Spinal cord (tissue), 10 donors: ENCODE measurements around the gene VAMP8. TPM values are rescaled to one million over a fixed set of nuclear protein-coding genes. Genes with fewer than 3 reads are reported as not detected.
"Not testable (repeated sequence)": the region's sequence is repeated elsewhere in the genome, so short reads cannot be mapped to it uniquely, and the experiment has no call there.

Source experiments
- DNase-seq, 6 donors: peaks; one replicate each; pipeline versions ENCODE4 v3.0.0 to v3.0.0-alpha.2; 2013 to 2015; ENCODE audit warnings: low spot score in 6 of 6, low read depth in 4 of 6
- H3K27ac ChIP-seq: one replicate; pipeline ENCODE4 v1.5.1; 2013; ENCODE audit warnings: low read depth, low read length, control low read depth
- H3K27me3 ChIP-seq: one replicate; pipeline ENCODE4 v1.6.1; 2013; ENCODE audit warnings: low read length; ENCODE audit not compliant: control insufficient read depth, insufficient read depth
- H3K36me3 ChIP-seq: one replicate; pipeline ENCODE4 v1.6.1; 2013; ENCODE audit warnings: low read length; ENCODE audit not compliant: control insufficient read depth, insufficient read depth
- H3K4me1 ChIP-seq: one replicate; pipeline ENCODE4 v1.6.1; 2013; ENCODE audit warnings: low read length; ENCODE audit not compliant: control insufficient read depth, insufficient read depth
- H3K4me3 ChIP-seq: one replicate; pipeline ENCODE4 v1.5.1; 2013; ENCODE audit warnings: low read depth, low read length, control low read depth
- H3K9me3 ChIP-seq: one replicate; pipeline ENCODE4 v1.6.1; 2013; ENCODE audit warnings: low read length; ENCODE audit not compliant: control insufficient read depth, insufficient read depth
- WGBS: methylation state at CpG from one replicate; pipeline ENCODE4 v1.1.5; 2013; ENCODE audit warnings: missing lambda C conversion rate; ENCODE audit not compliant: insufficient coverage; 5-methylcytosine and 5-hydroxymethylcytosine counted together
- polyA plus RNA-seq, 2 donors: library from polyadenylated mRNA; unstranded; fragments of 120-200 nt; gene quantifications; one replicate each; pipeline ENCODE4 v1.2.1, GENCODE V29; 2013; ENCODE audit not compliant: insufficient read length in 2 of 2
- total RNA-seq, 2 donors: library from RNA; depleted of rRNA in 1 of 2; stranded (reverse); fragments of 120-200 nt in 1 of 2; fragments of >200 nt in 1 of 2; gene quantifications; one replicate each; pipeline versions ENCODE4 v1.2.3 to v1.2.4, GENCODE V29; 2013 to 2014
- donor health status: healthy.

The VAMP8 gene
- total and polyA plus RNA-seq, 4 donors: 10.3 to 32.3 (median 12.7) TPM

DNA sequence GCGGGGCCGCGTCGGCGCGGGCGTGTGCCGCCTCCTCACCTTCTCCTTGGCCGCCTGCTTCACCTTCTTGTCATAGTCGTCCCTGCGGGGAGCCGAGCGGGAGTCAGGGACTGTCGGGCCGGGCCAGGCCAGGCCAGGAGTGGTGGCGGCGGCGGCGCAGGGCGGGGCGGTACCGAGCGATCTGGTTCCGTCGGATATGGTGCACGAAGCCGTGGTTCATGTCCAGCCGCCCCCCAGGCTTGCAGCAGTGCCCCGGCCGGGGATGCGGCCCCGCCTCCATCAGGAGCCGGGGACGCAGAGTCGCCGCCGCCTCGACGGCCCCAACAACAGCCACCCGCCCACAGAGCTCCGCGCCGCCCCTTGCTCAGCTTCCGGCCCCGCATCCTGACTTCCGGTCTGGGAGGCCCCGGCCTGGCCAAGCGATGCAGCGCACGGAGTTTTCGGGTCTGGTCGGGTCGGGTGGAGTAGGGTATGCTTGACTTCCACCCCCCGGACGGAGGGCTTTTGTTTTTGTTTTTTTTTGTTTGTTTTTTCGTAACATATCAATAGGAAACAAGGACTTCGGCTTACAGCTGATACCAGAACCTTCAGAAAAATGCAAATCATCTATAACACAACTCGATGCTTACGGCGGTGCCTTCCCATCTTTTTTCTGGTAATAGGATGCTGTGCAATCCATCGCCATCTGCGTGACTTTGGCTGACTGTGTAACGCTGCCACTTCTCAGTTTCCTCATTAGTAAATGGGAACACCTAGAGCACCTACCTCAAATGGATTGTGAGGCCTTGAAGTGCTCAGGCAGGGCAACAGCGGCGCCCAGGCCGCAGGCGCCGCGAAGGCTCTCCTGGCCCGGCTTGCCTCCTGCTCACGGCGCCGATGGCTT is 34.6 kb downstream of the VAMP8 start, which contains the start of gene C2orf68:
Gene C2orf68 (minus strand): TSS at position 362 of the 883 bp plus-strand sequence. CDS start 82 bp downstream, at position 280.
- H3K36me3 ChIP-seq: peaks cover 25% of the 10 kb centered on the region
- peaks cover 36% of the 10 kb centered on the region for H3K4me1 ChIP-seq
- peak within 1 kb of the TSS; percentile 59 for H3K4me3 ChIP-seq
- peak; percentile 75 to 97 (median 85) for DNase-seq
- H3K9me3 ChIP-seq: no peaks in the 10 kb centered on the region
- H3K27ac ChIP-seq: peak within 1 kb of the TSS; percentile 54
- H3K27me3 ChIP-seq: no peaks in the 10 kb centered on the region
- 9% methylated on average over 50 of the region's 73 CpGs for WGBS

DNA sequence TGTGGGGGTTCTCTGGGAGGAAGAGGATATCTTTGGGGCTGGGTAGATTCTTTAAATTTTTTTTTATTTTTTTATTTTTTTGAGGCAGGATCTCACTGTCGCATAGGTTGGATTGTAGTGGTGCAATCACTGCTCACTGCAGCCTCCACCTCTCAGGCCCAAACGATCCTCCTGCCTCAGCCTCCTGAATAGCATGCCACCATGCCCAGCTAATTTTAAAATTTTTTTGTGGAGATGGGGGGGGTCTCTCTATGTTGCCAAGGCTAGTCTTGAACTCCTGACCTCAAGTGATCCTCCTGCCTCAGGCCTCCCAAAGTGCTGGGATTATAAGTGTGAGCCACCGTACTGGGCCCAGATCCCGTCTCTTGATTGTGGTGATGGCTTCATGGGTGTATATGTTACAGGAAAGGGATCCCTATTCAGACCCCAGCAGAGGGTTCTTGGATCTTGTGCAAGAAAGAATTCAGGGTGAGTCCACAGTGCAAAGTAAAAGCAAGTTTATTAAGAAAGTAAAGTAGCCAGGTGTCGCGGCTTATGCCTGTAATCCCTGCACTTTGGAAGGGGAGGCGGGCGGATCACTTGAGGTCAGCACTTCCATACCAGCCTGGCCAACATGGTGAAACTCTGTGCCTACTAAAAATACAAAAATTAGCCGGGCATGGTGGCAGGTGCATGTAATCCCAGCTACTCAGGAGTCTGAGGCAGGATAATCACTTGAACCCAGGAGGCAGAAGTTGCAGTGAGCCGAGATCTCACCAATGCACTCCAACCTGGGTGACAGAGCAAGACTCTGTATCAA is 36.5 kb downstream of the VAMP8 start:
- 97% methylated on average over 6 of the region's 10 CpGs for WGBS
- Histone ChIP-seq H3K9me3 (no peaks in the 10 kb centered on the region), H3K36me3 (peaks cover 21% of the 10 kb centered on the region), H3K27ac (no peak overlapping the region), H3K27me3 (no peaks in the 10 kb centered on the region), H3K4me1 (peaks cover 40% of the 10 kb centered on the region), H3K4me3 (no peak overlapping the region)
- no peak for DNase-seq

DNA sequence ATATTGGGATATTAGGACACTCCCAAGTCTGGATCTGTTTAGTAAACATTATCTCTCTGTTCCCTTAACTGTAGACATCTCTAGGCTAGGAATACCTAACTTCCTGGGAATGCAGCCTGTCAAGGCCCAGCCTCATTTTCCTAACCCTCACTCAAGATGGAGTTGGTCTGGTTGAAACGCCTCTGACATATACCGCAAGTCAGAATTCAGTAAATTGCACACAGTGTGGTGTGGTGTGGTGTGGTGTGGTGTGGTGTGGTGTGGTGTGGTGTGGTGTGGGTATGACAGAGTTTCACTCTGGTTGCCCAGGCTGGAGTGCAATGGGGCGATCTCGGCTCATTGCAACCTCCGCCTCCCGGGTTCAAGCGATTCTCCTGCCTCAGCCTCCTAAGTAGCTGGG is 37.4 kb downstream of the VAMP8 start:
- not testable (repeated sequence) for H3K9me3 ChIP-seq, H3K27ac ChIP-seq, H3K27me3 ChIP-seq, H3K4me3 ChIP-seq, DNase-seq
- H3K4me1 ChIP-seq: peaks cover 42% of the 10 kb centered on the region
- 100% methylated on average over 5 of the region's 7 CpGs for WGBS
- H3K36me3 ChIP-seq: peaks cover 15% of the 10 kb centered on the region

DNA sequence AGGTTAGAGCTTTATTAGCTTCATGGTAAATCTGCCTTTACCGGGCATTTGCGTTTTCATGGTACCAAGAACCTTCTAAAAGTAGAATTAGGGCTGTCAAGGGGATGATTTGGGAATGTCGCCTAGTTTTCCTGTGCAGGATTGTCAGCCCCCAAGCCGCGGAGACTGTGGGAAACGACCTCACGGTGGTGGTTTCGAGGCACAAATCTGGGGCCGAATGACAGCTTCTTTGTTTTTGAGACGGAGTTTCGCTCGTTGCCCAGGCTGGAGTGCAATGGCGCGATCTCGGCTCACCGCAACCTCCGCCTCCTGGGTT is 38.0 kb downstream of the VAMP8 start:
- H3K4me3 ChIP-seq: peak overlapping the region; percentile 70
- H3K4me1 ChIP-seq: peaks cover 37% of the 10 kb centered on the region
- DNase-seq: peak in 1 of 6 donors; percentile 42
- no peaks in the 10 kb centered on the region for H3K9me3 ChIP-seq
- WGBS: 40% methylated on average over 12 of the region's 17 CpGs
- H3K27me3 ChIP-seq: no peaks in the 10 kb centered on the region
- peaks cover 15% of the 10 kb centered on the region for H3K36me3 ChIP-seq
- peak overlapping the region; percentile 65 for H3K27ac ChIP-seq

DNA sequence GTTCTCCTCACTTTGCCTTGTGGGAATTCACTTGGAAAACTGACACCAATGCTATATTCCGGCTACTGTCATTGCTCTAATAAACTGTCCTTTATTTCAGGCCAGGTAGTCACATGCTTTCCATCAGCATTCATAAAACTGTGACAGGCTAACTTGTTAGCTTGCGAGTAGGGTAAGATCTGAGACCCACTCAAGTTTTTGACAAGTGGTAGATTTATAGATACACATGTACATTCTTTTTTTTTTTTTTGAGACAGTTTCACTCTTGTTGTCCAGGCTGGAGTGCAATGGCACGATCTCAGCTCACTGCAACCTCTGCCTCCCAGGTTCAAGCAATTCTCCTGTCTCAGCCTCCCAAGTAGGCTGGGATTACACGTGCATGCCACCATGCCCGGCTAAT is 40.3 kb downstream of the VAMP8 start:
- not testable (repeated sequence) for H3K27me3 ChIP-seq, H3K9me3 ChIP-seq, DNase-seq, H3K27ac ChIP-seq
- peaks cover 20% of the 10 kb centered on the region for H3K4me1 ChIP-seq
- 80% methylated on average over 1 of the region's 5 CpGs for WGBS
- peaks cover 27% of the 10 kb centered on the region for H3K36me3 ChIP-seq
- peak overlapping the region; percentile 70 for H3K4me3 ChIP-seq

DNA sequence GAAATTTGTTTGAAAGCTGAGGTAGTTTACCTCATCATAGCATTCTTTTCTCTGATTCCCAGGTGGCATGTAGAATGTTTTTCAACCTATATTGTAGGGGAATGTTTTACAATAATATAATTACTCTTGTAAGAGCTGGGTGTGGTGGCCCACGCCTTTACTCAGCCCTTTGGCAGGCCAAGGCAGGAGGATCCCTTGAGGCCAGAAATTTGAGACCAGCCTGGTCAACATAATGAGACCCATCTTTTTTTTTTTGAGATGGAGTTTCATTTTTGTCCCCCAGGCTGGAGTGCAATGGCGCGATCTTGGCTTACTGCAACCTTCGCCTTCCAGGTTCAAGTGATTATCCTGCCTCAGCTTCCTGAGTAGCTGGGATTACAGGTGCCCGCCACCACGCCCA is 42.2 kb downstream of the VAMP8 start:
- Histone ChIP-seq H3K36me3 (peaks cover 40% of the 10 kb centered on the region), H3K9me3 (no peaks in the 10 kb centered on the region), H3K4me1 (peaks cover 20% of the 10 kb centered on the region), H3K27me3 (no peaks in the 10 kb centered on the region), H3K27ac (no peak overlapping the region), H3K4me3 (no peak overlapping the region)
- no peak for DNase-seq
- WGBS: 100% methylated on average over 2 of the region's 6 CpGs

DNA sequence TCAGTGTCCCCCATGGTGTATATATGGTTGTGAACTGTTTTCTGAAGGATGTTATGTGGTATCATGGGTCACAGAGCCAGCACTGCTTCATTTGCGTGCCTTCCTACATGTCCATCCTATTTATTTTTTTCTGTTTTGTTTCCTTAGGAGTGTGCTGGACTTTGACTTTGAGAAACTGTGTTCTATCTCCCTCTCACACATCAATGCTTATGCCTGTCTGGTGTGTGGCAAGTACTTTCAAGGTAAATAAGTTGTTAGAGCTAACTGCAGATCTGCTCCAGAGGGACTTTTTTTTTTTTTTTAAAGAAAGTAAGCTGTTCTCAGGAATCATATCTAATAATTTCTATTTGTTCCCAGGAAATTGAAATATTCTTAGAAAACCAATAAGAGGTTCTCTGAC is 44.0 kb downstream of the VAMP8 start:
- Histone ChIP-seq H3K4me1 (peaks cover 11% of the 10 kb centered on the region), H3K27me3 (no peaks in the 10 kb centered on the region), H3K27ac (no peak overlapping the region), H3K4me3 (no peak overlapping the region), H3K36me3 (peaks cover 55% of the 10 kb centered on the region), H3K9me3 (no peaks in the 10 kb centered on the region)
- WGBS: no CpG with 5 or more reads among the region's 1 CpG
- no peak for DNase-seq

DNA sequence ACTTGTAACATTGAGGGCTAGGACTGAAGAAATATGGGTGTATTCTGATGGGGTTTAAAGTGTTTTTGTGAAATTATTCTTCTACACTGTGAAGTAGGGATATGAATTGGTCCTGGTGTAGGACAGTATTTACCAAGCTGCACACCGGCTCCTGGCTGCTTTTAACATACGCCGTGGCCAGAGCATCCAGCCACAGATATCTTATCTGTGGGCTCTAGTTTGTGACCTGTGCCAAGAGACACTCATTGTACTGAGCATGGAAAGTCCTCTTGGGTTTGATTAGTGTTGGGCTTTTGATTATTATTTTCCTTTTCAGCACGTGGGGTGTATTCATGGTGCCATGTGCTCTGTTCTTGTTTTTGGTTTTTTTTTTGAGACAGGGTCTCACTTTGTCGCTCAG is 46.6 kb downstream of the VAMP8 start:
- H3K27me3 ChIP-seq: no peaks in the 10 kb centered on the region
- H3K4me1 ChIP-seq: peaks cover 2% of the 10 kb centered on the region
- no peaks in the 10 kb centered on the region for H3K9me3 ChIP-seq
- 95% methylated on average over 4 of the region's 5 CpGs for WGBS
- no peak for DNase-seq
- peaks cover 69% of the 10 kb centered on the region for H3K36me3 ChIP-seq
- H3K4me3 ChIP-seq: no peak overlapping the region
- no peak overlapping the region for H3K27ac ChIP-seq

DNA sequence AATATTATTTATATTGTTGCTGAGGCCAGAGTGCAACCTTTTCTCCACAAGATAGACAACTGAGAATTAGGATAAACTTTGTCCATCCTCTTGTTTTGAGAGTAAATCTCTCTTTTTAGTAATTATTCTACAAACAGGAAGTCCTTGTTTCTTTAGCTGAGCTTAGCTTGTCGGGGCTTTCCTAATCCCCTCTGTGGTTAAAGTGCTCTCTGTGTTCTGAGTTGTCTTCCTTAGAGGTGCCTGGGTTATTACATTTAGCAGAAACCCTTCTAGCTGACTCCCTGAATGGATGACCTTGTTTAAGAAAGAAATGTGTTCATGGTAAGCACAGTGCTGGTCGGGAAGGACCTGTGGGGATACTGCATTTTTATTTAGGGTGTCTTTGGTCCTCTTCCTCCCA is 51.3 kb downstream of the VAMP8 start:
- Histone ChIP-seq H3K4me1 (no peaks in the 10 kb centered on the region), H3K4me3 (no peak overlapping the region), H3K36me3 (peaks cover 77% of the 10 kb centered on the region), H3K9me3 (no peaks in the 10 kb centered on the region), H3K27ac (no peak overlapping the region), H3K27me3 (no peaks in the 10 kb centered on the region)
- 82% methylated on average over 1 of the region's 2 CpGs for WGBS
- no peak for DNase-seq
